HG03108 (cell line): Measurements from ENCODE around the gene SEMA3E.

ENCODE experiments used
- ATAC-seq: cut with Tn5 transposase; IDR thresholded peaks from one replicate; pipeline ENCODE4 v1.9.1; 2021; ENCODE audit warnings: moderate library complexity; ENCODE audit not compliant: unreplicated experiment

SEMA3E gene

GRCh38 chr7:83643012-83643411, 5.9 kb downstream of the SEMA3E start:
- ATAC-seq = no peak

- ATAC-seq = no peak
Observed at GRCh38 chr7:83640731-83641537, 8.0 kb downstream of the SEMA3E start.

- no peak for ATAC-seq
Observed at GRCh38 chr7:83640240-83640639, 8.7 kb downstream of the SEMA3E start.

GRCh38 chr7:83633516-83633915, 15.4 kb downstream of the SEMA3E start:
- no peak for ATAC-seq

GRCh38 chr7:83629117-83629880, 19.6 kb downstream of the SEMA3E start:
- ATAC-seq = no peak

- no peak for ATAC-seq
Observed at GRCh38 chr7:83617858-83618257, 31.1 kb downstream of the SEMA3E start.

GRCh38 chr7:83614112-83614511, 34.8 kb downstream of the SEMA3E start:
- ATAC-seq = no peak

- no peak for ATAC-seq
Observed at GRCh38 chr7:83613232-83613631, 35.7 kb downstream of the SEMA3E start.

GRCh38 chr7:83611776-83612175, 37.2 kb downstream of the SEMA3E start:
- ATAC-seq = no peak

GRCh38 chr7:83610649-83611304, 38.2 kb downstream of the SEMA3E start:
- no peak for ATAC-seq

- no peak for ATAC-seq
Observed at GRCh38 chr7:83608716-83609115, 40.2 kb downstream of the SEMA3E start.

- ATAC-seq = no peak
Observed at GRCh38 chr7:83603649-83604048, 45.3 kb downstream of the SEMA3E start.

- no peak for ATAC-seq
Observed at GRCh38 chr7:83599131-83599530, 49.8 kb downstream of the SEMA3E start.

GRCh38 chr7:83593921-83594475, 54.9 kb downstream of the SEMA3E start:
- no peak for ATAC-seq

- ATAC-seq = no peak
Observed at GRCh38 chr7:83588602-83589240, 60.2 kb downstream of the SEMA3E start.

GRCh38 chr7:83586281-83586680, 62.7 kb downstream of the SEMA3E start:
- ATAC-seq = no peak

GRCh38 chr7:83581667-83582435, 67.1 kb downstream of the SEMA3E start:
- no peak for ATAC-seq

GRCh38 chr7:83579740-83580139, 69.2 kb downstream of the SEMA3E start:
- ATAC-seq = no peak

GRCh38 chr7:83575436-83575835, 73.5 kb downstream of the SEMA3E start:
- no peak for ATAC-seq

- no peak for ATAC-seq
Observed at GRCh38 chr7:83574616-83575015, 74.3 kb downstream of the SEMA3E start.
